HEK293 (cell line): ENCODE results near the gene EPOP.

Source experiments
- ZNF24 ChIP-seq: fragments of 450-650 bp; formaldehyde crosslinking; IDR thresholded peaks from 2 replicates; pipeline ENCODE4 v1.5.1; 2016; ENCODE audit warnings: missing biosample characterization, missing genetic modification characterization
- TF ChIP-seq, protein P1 (sequence below): fragments of 450-650 bp; formaldehyde crosslinking; IDR thresholded peaks from 2 replicates; pipeline ENCODE4 v1.5.1; 2016; ENCODE audit warnings: missing biosample characterization, missing genetic modification characterization

DNA sequence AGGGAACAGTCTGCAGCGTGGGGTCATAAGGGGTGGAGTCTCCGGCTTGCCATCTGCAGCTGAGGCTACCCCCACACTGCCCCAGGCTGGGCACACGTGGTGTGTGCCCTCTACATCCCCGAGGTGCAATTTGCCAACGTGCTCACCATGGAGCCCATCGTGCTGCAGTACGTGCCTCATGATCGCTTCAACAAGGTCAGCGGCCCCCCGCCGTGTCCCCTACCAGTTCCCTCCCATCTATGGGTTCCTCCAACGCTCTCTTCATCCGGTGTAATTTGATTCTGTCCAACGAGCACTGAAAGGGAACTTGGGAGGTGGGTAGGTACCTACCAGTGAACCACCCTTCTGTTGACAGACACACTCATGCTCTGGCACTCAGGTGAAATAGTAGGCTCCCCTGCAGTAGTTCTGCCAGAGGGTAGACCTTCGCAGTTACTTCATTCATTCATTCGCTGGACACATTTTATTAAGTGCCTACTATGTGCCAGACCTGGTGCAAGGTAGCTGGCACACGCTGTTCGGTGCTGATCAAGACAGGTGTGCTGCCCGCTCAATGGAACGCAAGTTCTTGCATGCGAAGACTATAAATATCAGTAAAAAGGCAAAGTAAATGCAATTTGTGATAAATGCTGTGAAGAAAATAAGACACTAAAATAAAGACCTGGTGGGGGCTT is 33.1 kb upstream of the EPOP start:
- TF ChIP-seq, protein P1, sequence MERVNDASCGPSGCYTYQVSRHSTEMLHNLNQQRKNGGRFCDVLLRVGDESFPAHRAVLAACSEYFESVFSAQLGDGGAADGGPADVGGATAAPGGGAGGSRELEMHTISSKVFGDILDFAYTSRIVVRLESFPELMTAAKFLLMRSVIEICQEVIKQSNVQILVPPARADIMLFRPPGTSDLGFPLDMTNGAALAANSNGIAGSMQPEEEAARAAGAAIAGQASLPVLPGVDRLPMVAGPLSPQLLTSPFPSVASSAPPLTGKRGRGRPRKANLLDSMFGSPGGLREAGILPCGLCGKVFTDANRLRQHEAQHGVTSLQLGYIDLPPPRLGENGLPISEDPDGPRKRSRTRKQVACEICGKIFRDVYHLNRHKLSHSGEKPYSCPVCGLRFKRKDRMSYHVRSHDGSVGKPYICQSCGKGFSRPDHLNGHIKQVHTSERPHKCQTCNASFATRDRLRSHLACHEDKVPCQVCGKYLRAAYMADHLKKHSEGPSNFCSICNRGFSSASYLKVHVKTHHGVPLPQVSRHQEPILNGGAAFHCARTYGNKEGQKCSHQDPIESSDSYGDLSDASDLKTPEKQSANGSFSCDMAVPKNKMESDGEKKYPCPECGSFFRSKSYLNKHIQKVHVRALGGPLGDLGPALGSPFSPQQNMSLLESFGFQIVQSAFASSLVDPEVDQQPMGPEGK (tag by site-specific recombination), result no peak
- no peak for TF ChIP-seq ZNF24 (tag by site-specific recombination)
